HCT116 (cell line): ENCODE measurements around the gene RIT2. TPM values are rescaled to one million over a fixed set of nuclear protein-coding genes. Genes with fewer than 3 reads are reported as not detected.

Source experiments
- ATAC-seq: fragments of 200-7000 bp; cut with Tn5 transposase; 2 replicates; pipeline ENCODE4 v1.9.1; 2020; ENCODE audit warnings: mild to moderate bottlenecking, moderate library complexity
- BruUV-seq: library from RNA; stranded (reverse); fragments of 400-500 nt; replicated peaks from 2 replicates; lab custom pipeline; 2021; lab: Mats Ljungman, UMichigan
- CTCF ChIA-PET: fragments of 300-600 bp; sonication (Branson Sonifier 250); formaldehyde crosslinking; loops from one replicate; lab custom pipeline; 2021; ENCODE audit warnings: antibody characterized with exemption; lab: Charles Lee
- POLR2A ChIA-PET: fragments of 300-600, 350-600 bp; sonication (Branson Sonifier 250); formaldehyde crosslinking; loops from one replicate; lab custom pipeline; 2021; ENCODE audit warnings: antibody characterized with exemption; lab: Charles Lee
- RAD21 ChIA-PET, 2 experiments: fragments of 300-600 bp; sonication (Branson Sonifier 250); formaldehyde crosslinking; loops; one replicate each; lab custom pipeline; 2023; ENCODE audit warnings: low total read pairs in 2 of 2; ENCODE audit not compliant: uncharacterized antibody in 2 of 2, unreplicated experiment in 2 of 2, low non-redundant PET in 1 of 2; lab: Charles Lee
- DNase-seq: peaks from one replicate; pipeline ENCODE4 v3.0.0-alpha.2; 2010; ENCODE audit warnings: low read depth, low spot score
- H2AFZ ChIP-seq: fragments of 200-600 bp; shearing (Covaris generic), sonication (generic); 2 replicates; pipeline ENCODE4 v1.6.1; 2017; ENCODE audit warnings: low read depth, mixed run types, mixed read lengths, antibody characterized with exemption, low read length; ENCODE audit not compliant: poor library complexity, severe bottlenecking
- H3K27ac ChIP-seq: 2 replicates; pipeline ENCODE4 v1.5.1; 2012; ENCODE audit warnings: low read depth, low read length
- H3K27me3 ChIP-seq: fragments of 200-600 bp; sonication (generic); 2 replicates; pipeline ENCODE4 v1.6.1; 2016; ENCODE audit warnings: mixed run types, low read length, mixed read lengths; ENCODE audit not compliant: insufficient read depth
- H3K36me3 ChIP-seq, 2 experiments: fragments of 200-500 bp in 1 of 2; fragments of 200-600 bp in 1 of 2; sonication (Bioruptor generic) in 1 of 2; sonication (generic) in 1 of 2; 2 replicates each; pipeline versions ENCODE4 v1.5.1 to v1.6.1; 2014 to 2016; ENCODE audit warnings: low read length in 2 of 2, inconsistent platforms in 1 of 2, mixed read lengths in 1 of 2, mixed run types in 1 of 2; ENCODE audit not compliant: insufficient read depth in 2 of 2, control insufficient read depth in 1 of 2
- H3K4me1 ChIP-seq, 2 experiments: fragments of 200-600 bp in 1 of 2; sonication (generic) in 1 of 2; 2 replicates each; pipeline versions ENCODE4 v1.5.1 to v1.6.1; 2012 to 2017; ENCODE audit warnings: low read length in 2 of 2, inconsistent platforms in 1 of 2, mild to moderate bottlenecking in 1 of 2, mixed read lengths in 1 of 2, mixed run types in 1 of 2, moderate library complexity in 1 of 2; ENCODE audit not compliant: insufficient read depth in 2 of 2, control insufficient read depth in 1 of 2
- H3K4me2 ChIP-seq: fragments of 200-600 bp; sonication (generic); 2 replicates; pipeline ENCODE4 v1.6.1; 2017; ENCODE audit warnings: mixed run types, low read length, mixed read lengths
- H3K4me3 ChIP-seq, 2 experiments: fragments of 200-600 bp in 1 of 2; sonication (generic) in 1 of 2; replicated peaks in 1 of 2; 2 replicates each; pipeline ENCODE4 v1.5.1; 2011 to 2016; ENCODE audit warnings: low read length in 2 of 2, control low read depth in 1 of 2, low read depth in 1 of 2, mild to moderate bottlenecking in 1 of 2, mixed read lengths in 1 of 2, mixed run types in 1 of 2
- H3K79me2 ChIP-seq: fragments of 200-600 bp; sonication (generic); 2 replicates; pipeline ENCODE4 v1.6.1; 2017; ENCODE audit warnings: mild to moderate bottlenecking, mixed run types, low read length, moderate library complexity, mixed read lengths; ENCODE audit not compliant: insufficient read depth
- H3K9ac ChIP-seq: fragments of 200-600 bp; sonication (generic); 2 replicates; pipeline ENCODE4 v1.6.1; 2016; ENCODE audit warnings: low read length, mixed read lengths
- H3K9me2 ChIP-seq: fragments of 200-600 bp; sonication (generic), shearing (Covaris generic); 2 replicates; pipeline ENCODE4 v1.6.1; 2017; ENCODE audit warnings: mixed run types, mild to moderate bottlenecking, moderate library complexity; ENCODE audit not compliant: insufficient read depth
- H3K9me3 ChIP-seq, 2 experiments: fragments of 200-500 bp in 1 of 2; fragments of 200-600 bp in 1 of 2; sonication (Bioruptor generic) in 1 of 2; sonication (generic) in 1 of 2; 2 replicates each; pipeline ENCODE4 v1.6.1; 2014 to 2017; ENCODE audit warnings: low read length in 2 of 2, mixed read lengths in 2 of 2, inconsistent platforms in 1 of 2, low read depth in 1 of 2, mild to moderate bottlenecking in 1 of 2, mixed run types in 1 of 2, moderate library complexity in 1 of 2; ENCODE audit not compliant: control insufficient read depth in 1 of 2, insufficient read depth in 1 of 2
- H4K20me1 ChIP-seq: fragments of 200-600 bp; sonication (generic), shearing (Covaris generic); 2 replicates; pipeline ENCODE4 v1.6.1; 2017; ENCODE audit warnings: mixed run types, mild to moderate bottlenecking, moderate library complexity; ENCODE audit not compliant: insufficient read depth
- CEBPB ChIP-seq: IDR thresholded peaks from 2 replicates; pipeline ENCODE4 v1.6.1; 2012; ENCODE audit warnings: low read depth
- ELF1 ChIP-seq: IDR thresholded peaks from 2 replicates; pipeline ENCODE4 v1.6.1; 2012; ENCODE audit warnings: low read depth, borderline replicate concordance
- EZH2 ChIP-seq: fragments of 200-600 bp; sonication (generic); IDR thresholded peaks from 2 replicates; pipeline ENCODE4 v1.6.1; 2017; ENCODE audit warnings: antibody characterized with exemption, mixed run types
- JUND ChIP-seq: IDR thresholded peaks from 2 replicates; pipeline ENCODE4 v1.6.1; 2012
- POLR2AphosphoS5 ChIP-seq: IDR thresholded peaks from 2 replicates; pipeline ENCODE4 v1.6.1; 2011; ENCODE audit warnings: mild to moderate bottlenecking, low read depth, low read length, moderate library complexity
- RAD21 ChIP-seq: IDR thresholded peaks from 2 replicates; pipeline ENCODE4 v1.6.1; 2012; ENCODE audit warnings: low read depth, mild to moderate bottlenecking
- YY1 ChIP-seq: IDR thresholded peaks from 2 replicates; pipeline ENCODE4 v1.6.1; 2011; ENCODE audit warnings: low read length, low read depth, moderate library complexity, mild to moderate bottlenecking; ENCODE audit not compliant: insufficient replicate concordance; ENCODE audit errors: extremely low read depth
- intact Hi-C: fragments of 100-400 bp; cut with micrococcal nuclease; formaldehyde crosslinking; loops from 2 replicates; pipeline ENCODE4 v1.10.0; 2022
- total RNA-seq: library from RNA; stranded (reverse); gene quantifications from one replicate; pipeline ENCODE4 v1.2.1, GENCODE V29; 2021; ENCODE audit not compliant: unreplicated experiment
- TF ChIP-seq, protein P1 (sequence below): IDR thresholded peaks from 2 replicates; pipeline ENCODE4 v1.6.1; 2012; ENCODE audit warnings: low read depth
- TF ChIP-seq, protein P2 (sequence below): IDR thresholded peaks from 2 replicates; pipeline ENCODE4 v1.6.1; 2012
- TF ChIP-seq, protein P3 (sequence below): IDR thresholded peaks from 2 replicates; pipeline ENCODE4 v1.6.1; 2011; ENCODE audit warnings: mild to moderate bottlenecking, low read length, moderate library complexity; ENCODE audit not compliant: insufficient replicate concordance; ENCODE audit errors: extremely low read depth

The RIT2 gene
- total RNA-seq, 1 experiment from 2014 or later, result not detected

DNA sequence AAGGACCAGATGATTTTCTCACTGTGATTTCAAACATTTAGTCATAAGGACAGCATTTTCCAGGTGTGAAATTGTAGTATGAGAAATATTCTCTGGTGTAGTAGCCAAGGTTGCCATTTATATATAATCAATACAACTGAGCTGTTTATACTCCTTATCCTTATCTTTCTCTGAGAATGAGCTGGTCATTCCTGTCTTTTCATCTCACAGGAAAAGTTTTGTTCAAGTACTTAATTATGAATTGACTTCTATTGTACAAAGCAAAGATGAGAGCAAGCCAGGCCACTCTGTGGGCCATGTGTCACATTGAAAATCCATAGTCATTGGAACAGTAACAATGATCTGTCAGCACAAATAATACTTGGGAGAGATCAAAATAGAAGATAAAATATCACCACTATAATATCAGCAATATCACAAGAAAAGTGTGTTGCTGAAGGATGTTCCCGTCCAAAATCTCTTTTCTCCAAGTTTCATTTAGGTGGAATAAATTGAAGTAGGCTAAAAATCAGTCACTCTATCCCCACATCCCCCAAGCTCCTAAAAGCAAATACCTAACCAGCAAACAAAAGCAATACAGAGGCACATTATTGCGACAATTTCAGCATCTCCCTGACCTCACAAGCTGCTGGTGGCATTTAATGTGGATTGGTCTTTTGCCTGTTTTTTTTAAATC is 2.1 kb downstream of the RIT2 start:
- intact Hi-C loops, result no loop called here
- no TSS peak for BruUV-seq
- Histone ChIP-seq H2AFZ (no peak overlapping the region), H3K79me2 (no peaks in the 10 kb centered on the region), H4K20me1 (no peaks in the 10 kb centered on the region), H3K4me1 (no peaks in the 10 kb centered on the region)
- TF ChIP-seq, protein P1, sequence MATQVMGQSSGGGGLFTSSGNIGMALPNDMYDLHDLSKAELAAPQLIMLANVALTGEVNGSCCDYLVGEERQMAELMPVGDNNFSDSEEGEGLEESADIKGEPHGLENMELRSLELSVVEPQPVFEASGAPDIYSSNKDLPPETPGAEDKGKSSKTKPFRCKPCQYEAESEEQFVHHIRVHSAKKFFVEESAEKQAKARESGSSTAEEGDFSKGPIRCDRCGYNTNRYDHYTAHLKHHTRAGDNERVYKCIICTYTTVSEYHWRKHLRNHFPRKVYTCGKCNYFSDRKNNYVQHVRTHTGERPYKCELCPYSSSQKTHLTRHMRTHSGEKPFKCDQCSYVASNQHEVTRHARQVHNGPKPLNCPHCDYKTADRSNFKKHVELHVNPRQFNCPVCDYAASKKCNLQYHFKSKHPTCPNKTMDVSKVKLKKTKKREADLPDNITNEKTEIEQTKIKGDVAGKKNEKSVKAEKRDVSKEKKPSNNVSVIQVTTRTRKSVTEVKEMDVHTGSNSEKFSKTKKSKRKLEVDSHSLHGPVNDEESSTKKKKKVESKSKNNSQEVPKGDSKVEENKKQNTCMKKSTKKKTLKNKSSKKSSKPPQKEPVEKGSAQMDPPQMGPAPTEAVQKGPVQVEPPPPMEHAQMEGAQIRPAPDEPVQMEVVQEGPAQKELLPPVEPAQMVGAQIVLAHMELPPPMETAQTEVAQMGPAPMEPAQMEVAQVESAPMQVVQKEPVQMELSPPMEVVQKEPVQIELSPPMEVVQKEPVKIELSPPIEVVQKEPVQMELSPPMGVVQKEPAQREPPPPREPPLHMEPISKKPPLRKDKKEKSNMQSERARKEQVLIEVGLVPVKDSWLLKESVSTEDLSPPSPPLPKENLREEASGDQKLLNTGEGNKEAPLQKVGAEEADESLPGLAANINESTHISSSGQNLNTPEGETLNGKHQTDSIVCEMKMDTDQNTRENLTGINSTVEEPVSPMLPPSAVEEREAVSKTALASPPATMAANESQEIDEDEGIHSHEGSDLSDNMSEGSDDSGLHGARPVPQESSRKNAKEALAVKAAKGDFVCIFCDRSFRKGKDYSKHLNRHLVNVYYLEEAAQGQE, result no peak
- no peak for TF ChIP-seq JUND
- TF ChIP-seq, protein P2, sequence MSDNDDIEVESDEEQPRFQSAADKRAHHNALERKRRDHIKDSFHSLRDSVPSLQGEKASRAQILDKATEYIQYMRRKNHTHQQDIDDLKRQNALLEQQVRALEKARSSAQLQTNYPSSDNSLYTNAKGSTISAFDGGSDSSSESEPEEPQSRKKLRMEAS, result no peak
- no peak for TF ChIP-seq ELF1
- no peak for TF ChIP-seq EZH2
- no peak for TF ChIP-seq RAD21
- TF ChIP-seq YY1, result no peak
- TF ChIP-seq, protein P3, sequence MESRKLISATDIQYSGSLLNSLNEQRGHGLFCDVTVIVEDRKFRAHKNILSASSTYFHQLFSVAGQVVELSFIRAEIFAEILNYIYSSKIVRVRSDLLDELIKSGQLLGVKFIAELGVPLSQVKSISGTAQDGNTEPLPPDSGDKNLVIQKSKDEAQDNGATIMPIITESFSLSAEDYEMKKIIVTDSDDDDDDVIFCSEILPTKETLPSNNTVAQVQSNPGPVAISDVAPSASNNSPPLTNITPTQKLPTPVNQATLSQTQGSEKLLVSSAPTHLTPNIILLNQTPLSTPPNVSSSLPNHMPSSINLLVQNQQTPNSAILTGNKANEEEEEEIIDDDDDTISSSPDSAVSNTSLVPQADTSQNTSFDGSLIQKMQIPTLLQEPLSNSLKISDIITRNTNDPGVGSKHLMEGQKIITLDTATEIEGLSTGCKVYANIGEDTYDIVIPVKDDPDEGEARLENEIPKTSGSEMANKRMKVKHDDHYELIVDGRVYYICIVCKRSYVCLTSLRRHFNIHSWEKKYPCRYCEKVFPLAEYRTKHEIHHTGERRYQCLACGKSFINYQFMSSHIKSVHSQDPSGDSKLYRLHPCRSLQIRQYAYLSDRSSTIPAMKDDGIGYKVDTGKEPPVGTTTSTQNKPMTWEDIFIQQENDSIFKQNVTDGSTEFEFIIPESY, result no peak
- no peak for TF ChIP-seq POLR2AphosphoS5
- TF ChIP-seq CEBPB, result no peak
- TF ChIP-seq, all 23 proteins: peak for 0
- H3K4me2 ChIP-seq, result no peak overlapping the region
- ChIA-PET POLR2A (no interaction called here), CTCF (no interaction called here), RAD21 (no interaction called here)
- H3K36me3 ChIP-seq, result no peaks in the 10 kb centered on the region
- no peak overlapping the region for H3K27ac ChIP-seq
- no peaks in the 10 kb centered on the region for H3K9me2 ChIP-seq
- ATAC-seq, result no peak
- H3K9ac ChIP-seq, result no peak overlapping the region
- no peak for DNase-seq
- no peaks in the 10 kb centered on the region for H3K27me3 ChIP-seq
- H3K4me3 ChIP-seq, result no peak overlapping the region
- H3K9me3 ChIP-seq, result peaks cover 7 to 18% of the 10 kb centered on the region in 2 experiments; a peak in 2 of 4 replicates
